ENCODE measurements around the gene FAM124A. TPM values are rescaled to one million over a fixed set of nuclear protein-coding genes. Genes with fewer than 3 reads are reported as not detected.

The FAM124A gene
- total and polyA plus RNA-seq, 2 of the 8 experiments (the other 6 are each of a cell fraction or from before 2014, with no cell fraction given) = 40.7 to 49.9 TPM

DNA sequence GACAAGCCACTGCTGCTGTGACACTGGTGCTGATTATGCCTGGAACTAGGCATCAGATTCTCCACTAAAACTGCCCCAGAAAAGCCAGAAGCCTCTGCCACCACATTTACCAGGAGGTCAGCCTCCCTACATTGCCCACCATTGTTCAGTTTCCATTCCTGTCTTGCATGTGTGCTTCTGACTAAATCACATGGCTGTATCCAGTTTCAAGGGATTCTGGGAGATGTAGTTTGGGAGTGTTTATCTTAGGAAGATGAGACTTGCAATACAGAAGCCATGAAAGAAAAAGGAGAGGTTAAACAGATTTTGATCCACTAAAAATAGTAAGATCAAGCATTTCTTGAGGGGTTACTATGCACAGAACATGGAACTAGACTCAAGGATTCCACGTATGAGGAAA is 76.6 kb downstream of the FAM124A start (continued):
- TF ChIP-seq, protein P1, sequence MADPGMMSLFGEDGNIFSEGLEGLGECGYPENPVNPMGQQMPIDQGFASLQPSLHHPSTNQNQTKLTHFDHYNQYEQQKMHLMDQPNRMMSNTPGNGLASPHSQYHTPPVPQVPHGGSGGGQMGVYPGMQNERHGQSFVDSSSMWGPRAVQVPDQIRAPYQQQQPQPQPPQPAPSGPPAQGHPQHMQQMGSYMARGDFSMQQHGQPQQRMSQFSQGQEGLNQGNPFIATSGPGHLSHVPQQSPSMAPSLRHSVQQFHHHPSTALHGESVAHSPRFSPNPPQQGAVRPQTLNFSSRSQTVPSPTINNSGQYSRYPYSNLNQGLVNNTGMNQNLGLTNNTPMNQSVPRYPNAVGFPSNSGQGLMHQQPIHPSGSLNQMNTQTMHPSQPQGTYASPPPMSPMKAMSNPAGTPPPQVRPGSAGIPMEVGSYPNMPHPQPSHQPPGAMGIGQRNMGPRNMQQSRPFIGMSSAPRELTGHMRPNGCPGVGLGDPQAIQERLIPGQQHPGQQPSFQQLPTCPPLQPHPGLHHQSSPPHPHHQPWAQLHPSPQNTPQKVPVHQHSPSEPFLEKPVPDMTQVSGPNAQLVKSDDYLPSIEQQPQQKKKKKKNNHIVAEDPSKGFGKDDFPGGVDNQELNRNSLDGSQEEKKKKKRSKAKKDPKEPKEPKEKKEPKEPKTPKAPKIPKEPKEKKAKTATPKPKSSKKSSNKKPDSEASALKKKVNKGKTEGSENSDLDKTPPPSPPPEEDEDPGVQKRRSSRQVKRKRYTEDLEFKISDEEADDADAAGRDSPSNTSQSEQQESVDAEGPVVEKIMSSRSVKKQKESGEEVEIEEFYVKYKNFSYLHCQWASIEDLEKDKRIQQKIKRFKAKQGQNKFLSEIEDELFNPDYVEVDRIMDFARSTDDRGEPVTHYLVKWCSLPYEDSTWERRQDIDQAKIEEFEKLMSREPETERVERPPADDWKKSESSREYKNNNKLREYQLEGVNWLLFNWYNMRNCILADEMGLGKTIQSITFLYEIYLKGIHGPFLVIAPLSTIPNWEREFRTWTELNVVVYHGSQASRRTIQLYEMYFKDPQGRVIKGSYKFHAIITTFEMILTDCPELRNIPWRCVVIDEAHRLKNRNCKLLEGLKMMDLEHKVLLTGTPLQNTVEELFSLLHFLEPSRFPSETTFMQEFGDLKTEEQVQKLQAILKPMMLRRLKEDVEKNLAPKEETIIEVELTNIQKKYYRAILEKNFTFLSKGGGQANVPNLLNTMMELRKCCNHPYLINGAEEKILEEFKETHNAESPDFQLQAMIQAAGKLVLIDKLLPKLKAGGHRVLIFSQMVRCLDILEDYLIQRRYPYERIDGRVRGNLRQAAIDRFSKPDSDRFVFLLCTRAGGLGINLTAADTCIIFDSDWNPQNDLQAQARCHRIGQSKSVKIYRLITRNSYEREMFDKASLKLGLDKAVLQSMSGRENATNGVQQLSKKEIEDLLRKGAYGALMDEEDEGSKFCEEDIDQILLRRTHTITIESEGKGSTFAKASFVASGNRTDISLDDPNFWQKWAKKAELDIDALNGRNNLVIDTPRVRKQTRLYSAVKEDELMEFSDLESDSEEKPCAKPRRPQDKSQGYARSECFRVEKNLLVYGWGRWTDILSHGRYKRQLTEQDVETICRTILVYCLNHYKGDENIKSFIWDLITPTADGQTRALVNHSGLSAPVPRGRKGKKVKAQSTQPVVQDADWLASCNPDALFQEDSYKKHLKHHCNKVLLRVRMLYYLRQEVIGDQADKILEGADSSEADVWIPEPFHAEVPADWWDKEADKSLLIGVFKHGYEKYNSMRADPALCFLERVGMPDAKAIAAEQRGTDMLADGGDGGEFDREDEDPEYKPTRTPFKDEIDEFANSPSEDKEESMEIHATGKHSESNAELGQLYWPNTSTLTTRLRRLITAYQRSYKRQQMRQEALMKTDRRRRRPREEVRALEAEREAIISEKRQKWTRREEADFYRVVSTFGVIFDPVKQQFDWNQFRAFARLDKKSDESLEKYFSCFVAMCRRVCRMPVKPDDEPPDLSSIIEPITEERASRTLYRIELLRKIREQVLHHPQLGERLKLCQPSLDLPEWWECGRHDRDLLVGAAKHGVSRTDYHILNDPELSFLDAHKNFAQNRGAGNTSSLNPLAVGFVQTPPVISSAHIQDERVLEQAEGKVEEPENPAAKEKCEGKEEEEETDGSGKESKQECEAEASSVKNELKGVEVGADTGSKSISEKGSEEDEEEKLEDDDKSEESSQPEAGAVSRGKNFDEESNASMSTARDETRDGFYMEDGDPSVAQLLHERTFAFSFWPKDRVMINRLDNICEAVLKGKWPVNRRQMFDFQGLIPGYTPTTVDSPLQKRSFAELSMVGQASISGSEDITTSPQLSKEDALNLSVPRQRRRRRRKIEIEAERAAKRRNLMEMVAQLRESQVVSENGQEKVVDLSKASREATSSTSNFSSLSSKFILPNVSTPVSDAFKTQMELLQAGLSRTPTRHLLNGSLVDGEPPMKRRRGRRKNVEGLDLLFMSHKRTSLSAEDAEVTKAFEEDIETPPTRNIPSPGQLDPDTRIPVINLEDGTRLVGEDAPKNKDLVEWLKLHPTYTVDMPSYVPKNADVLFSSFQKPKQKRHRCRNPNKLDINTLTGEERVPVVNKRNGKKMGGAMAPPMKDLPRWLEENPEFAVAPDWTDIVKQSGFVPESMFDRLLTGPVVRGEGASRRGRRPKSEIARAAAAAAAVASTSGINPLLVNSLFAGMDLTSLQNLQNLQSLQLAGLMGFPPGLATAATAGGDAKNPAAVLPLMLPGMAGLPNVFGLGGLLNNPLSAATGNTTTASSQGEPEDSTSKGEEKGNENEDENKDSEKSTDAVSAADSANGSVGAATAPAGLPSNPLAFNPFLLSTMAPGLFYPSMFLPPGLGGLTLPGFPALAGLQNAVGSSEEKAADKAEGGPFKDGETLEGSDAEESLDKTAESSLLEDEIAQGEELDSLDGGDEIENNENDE (IDR thresholded peaks at IDR 0.05; ENCODE audit: insufficient replicate concordance, low read length) = no peak
- TF ChIP-seq KDM5A (IDR thresholded peaks at IDR 0.05; ENCODE audit: low read length) (no peak), CEBPB (IDR thresholded peaks at IDR 0.05; ENCODE audit: low read depth, low read length) (no peak), BRCA1 (IDR thresholded peaks at IDR 0.05; ENCODE audit: low read depth, low read length) (no peak), RNF2 (IDR thresholded peaks at IDR 0.05; ENCODE audit: borderline replicate concordance, low read depth, low read length, missing control alignments, poor library complexity, severe bottlenecking) (no peak), TAF1 (IDR thresholded peaks at IDR 0.05; ENCODE audit: low read depth, low read length) (no peak)

Data from H1 (cell line).